Breast epithelium (tissue), 3 donors: Measurements from ENCODE around the gene CLCN2.

Experiments
- POLR2A ChIP-seq: fragments of 450-650 bp; IDR thresholded peaks from one replicate; pipeline ENCODE4 v1.6.1; 2016; ENCODE audit warnings: antibody characterized with exemption, mild to moderate bottlenecking, moderate library complexity
- TF ChIP-seq, protein P1 (sequence below), 3 donors: fragments of 450-650 bp; IDR thresholded peaks; one replicate each; pipeline ENCODE4 v1.5.1; 2016 to 2017; ENCODE audit warnings: antibody characterized with exemption in 3 of 3, mild to moderate bottlenecking in 3 of 3, moderate library complexity in 3 of 3

DNA sequence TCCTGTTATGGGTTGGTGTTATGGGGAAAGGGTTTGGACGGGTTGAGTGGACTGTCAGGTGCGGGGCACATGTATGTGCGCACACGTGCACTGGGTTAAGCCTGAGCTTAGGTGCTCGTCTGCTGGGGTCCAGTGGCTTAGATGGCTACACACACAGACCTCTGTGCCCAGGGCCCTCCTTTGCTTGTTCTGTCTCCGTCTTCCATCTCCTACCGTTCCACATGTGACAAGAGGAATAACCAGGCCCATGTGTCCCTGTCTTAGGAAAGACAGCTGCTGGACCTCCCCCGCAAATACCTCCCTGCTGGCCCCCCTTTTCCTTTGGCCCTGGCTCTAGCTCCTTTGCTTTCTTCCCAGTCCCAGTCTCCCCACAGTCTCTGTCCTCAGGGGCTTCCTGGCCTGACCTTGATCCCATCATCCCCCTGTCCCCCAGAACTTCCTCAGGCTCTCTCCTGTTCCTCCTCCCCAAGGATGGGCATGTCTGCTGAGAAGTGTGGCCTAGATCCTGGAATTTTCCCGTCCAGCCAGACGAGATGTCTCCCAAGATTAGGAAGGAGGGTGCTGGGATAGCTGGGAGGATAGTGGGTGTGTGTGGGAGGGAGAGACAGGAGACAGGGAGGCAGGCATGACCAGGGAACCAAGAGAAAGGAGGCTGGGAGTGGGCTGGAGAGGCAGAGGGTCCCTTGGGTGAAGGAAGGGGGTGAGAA is 17.4 kb upstream of the CLCN2 start:
- TF ChIP-seq, protein P1, sequence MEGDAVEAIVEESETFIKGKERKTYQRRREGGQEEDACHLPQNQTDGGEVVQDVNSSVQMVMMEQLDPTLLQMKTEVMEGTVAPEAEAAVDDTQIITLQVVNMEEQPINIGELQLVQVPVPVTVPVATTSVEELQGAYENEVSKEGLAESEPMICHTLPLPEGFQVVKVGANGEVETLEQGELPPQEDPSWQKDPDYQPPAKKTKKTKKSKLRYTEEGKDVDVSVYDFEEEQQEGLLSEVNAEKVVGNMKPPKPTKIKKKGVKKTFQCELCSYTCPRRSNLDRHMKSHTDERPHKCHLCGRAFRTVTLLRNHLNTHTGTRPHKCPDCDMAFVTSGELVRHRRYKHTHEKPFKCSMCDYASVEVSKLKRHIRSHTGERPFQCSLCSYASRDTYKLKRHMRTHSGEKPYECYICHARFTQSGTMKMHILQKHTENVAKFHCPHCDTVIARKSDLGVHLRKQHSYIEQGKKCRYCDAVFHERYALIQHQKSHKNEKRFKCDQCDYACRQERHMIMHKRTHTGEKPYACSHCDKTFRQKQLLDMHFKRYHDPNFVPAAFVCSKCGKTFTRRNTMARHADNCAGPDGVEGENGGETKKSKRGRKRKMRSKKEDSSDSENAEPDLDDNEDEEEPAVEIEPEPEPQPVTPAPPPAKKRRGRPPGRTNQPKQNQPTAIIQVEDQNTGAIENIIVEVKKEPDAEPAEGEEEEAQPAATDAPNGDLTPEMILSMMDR (IDR thresholded peaks at IDR 0.05): no peak
- no peak for TF ChIP-seq POLR2A
